ENCODE results near the gene PRTFDC1.
A peak's percentile ranks its signal among the peaks of the same experiment; 100 is the strongest.
"Not testable (repeated sequence)": the region's sequence is repeated elsewhere in the genome, so short reads cannot be mapped to it uniquely, and the experiment has no call there.

The PRTFDC1 gene

GRCh38 chr10:24844742-24845141, 107.7 kb downstream of the PRTFDC1 start:
- FAIRE-seq (no peak), DNase-seq (ENCODE audit: insufficient read length) (no peak)
- TF ChIP-seq POLR2AphosphoS5 (IDR thresholded peaks at IDR 0.05; ENCODE audit: low read depth, low read length) (no peak), POLR2A (IDR thresholded peaks at IDR 0.05; ENCODE audit: low read depth, low read length) (no peak), TAF1 (IDR thresholded peaks at IDR 0.05; ENCODE audit: borderline replicate concordance, low read depth, low read length) (no peak)

DNA sequence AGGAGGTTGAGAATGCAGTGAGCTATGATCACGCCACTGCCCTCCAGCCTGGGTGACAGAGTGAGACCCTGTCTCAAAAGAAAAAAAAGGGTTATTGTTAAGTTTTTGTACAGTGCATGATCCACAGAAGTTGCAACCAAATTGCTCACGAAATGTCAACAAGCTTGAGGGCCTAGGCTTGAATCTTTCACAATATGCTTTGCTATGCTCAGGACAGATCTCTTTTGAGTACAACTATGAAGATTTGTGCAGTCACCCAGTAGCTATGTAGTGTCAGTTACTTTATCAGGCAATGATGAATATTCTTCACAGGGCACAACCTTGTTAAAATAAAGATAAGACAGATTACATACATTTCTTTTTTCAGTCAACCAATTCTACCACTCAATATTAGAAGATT, 109.2 kb downstream of the PRTFDC1 start:
- DNase-seq (ENCODE audit: insufficient read length) (no peak), FAIRE-seq (no peak)
- no peak for TF ChIP-seq POLR2A (IDR thresholded peaks at IDR 0.05; ENCODE audit: low read depth, low read length)
- no peak for TF ChIP-seq POLR2AphosphoS5 (IDR thresholded peaks at IDR 0.05; ENCODE audit: low read depth, low read length)
- TF ChIP-seq TAF1 (IDR thresholded peaks at IDR 0.05; ENCODE audit: borderline replicate concordance, low read depth, low read length): no peak

DNA sequence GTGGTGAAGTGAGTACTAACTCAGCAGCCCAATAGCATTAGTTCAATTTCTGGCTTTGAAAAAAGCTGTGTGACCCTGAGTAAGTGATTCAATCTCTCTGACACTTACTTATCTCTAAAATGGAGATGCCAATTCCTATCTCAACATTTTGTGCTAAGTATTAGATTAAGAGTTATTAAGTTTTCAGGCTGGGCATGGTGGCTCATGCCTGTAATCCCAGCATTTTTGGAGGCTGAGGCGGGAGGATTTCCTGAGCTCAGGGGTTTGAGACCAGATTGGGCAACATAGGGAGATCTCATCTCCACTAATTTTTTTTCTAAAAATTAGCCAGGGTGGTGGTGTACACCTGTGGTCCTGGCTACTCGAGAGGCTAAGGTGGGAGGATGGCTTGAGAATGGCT, 109.5 kb downstream of the PRTFDC1 start:
- TF ChIP-seq POLR2A (IDR thresholded peaks at IDR 0.05; ENCODE audit: low read depth, low read length): no peak
- TF ChIP-seq TAF1 (IDR thresholded peaks at IDR 0.05; ENCODE audit: borderline replicate concordance, low read depth, low read length): no peak
- no peak for TF ChIP-seq POLR2AphosphoS5 (IDR thresholded peaks at IDR 0.05; ENCODE audit: low read depth, low read length)
- DNase-seq (ENCODE audit: insufficient read length): no peak
- no peak for FAIRE-seq

DNA sequence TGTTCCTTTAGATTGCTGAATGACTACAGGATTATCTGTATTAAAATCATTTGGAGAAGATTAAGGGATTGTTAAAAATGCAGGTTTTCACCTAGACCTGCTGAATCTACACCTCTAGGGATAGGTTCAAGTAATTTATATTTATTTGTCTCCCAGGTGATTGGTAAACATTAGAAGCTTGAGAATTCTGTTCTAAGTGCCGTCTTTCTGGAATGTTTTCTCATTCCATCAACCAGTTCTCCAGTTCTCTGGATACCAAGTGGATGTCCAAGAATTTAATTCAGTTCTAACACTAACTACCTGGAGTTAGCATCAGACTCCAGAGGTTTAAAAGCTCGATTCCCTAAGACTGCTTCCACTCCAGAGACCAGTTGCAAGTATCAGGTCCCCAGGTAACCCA, 110.9 kb downstream of the PRTFDC1 start:
- FAIRE-seq: no peak

DNA sequence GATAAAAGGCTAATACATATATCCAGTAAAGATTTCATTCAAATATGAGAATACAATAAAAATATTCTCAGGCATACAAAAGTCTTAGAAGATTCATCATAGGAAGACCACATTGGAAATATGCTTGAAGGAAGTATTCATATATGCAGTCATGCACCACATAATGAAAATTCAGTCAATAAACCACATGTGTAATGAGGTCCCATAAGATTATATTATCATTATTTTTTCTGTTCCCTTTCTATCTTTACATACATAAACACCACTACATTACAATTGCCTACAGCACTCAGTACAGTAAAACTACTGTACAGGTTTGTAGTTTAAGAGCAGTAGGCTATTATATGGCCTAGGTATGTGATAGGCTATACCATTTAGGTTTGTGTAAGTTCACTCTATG, 111.6 kb downstream of the PRTFDC1 start:
- FAIRE-seq (no peak), DNase-seq (ENCODE audit: insufficient read length) (no peak)
- TF ChIP-seq POLR2A (IDR thresholded peaks at IDR 0.05; ENCODE audit: low read depth, low read length) (no peak), POLR2AphosphoS5 (IDR thresholded peaks at IDR 0.05; ENCODE audit: low read depth, low read length) (no peak), TAF1 (IDR thresholded peaks at IDR 0.05; ENCODE audit: borderline replicate concordance, low read depth, low read length) (no peak)

More for the DNA sequence above, 110.9 kb downstream of the PRTFDC1 start:
- TF ChIP-seq TAF1 (IDR thresholded peaks at IDR 0.05; ENCODE audit: borderline replicate concordance, low read depth, low read length) (no peak), POLR2AphosphoS5 (IDR thresholded peaks at IDR 0.05; ENCODE audit: low read depth, low read length) (no peak), POLR2A (IDR thresholded peaks at IDR 0.05; ENCODE audit: low read depth, low read length) (no peak)
- no peak for DNase-seq (ENCODE audit: insufficient read length)

- FAIRE-seq; DNase-seq (ENCODE audit: insufficient read length): not testable (repeated sequence)
These were observed 114.6 kb downstream of the PRTFDC1 start for GRCh38 chr10:24837781-24838180.

GRCh38 chr10:24834869-24835268, 117.5 kb downstream of the PRTFDC1 start:
- no peak for DNase-seq (ENCODE audit: insufficient read length)
- no peak for TF ChIP-seq TAF1 (IDR thresholded peaks at IDR 0.05; ENCODE audit: borderline replicate concordance, low read depth, low read length)
- no peak for TF ChIP-seq POLR2A (IDR thresholded peaks at IDR 0.05; ENCODE audit: low read depth, low read length)
- no peak for TF ChIP-seq POLR2AphosphoS5 (IDR thresholded peaks at IDR 0.05; ENCODE audit: low read depth, low read length)
- no peak for FAIRE-seq

DNA sequence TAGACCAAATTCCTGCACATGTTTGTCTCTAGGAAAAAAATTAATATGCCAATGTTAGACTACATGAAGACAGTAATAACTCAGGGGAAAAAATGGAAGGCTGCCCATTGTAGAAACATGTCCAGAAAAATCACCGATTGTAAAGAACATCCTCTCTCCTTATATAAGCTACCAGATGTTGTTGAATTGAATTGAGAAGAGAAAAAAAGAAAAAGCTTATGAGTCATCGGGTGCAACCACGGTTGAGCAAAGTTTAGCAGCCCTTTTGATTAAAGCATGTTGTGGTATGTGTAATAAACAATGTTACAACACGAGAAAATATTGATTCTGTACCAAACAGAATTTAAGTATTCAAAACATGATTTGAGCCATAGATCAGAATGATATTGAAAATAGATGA, 126.4 kb downstream of the PRTFDC1 start:
- TF ChIP-seq POLR2AphosphoS5 (IDR thresholded peaks at IDR 0.05; ENCODE audit: low read depth, low read length) (no peak), TAF1 (IDR thresholded peaks at IDR 0.05; ENCODE audit: borderline replicate concordance, low read depth, low read length) (no peak), POLR2A (IDR thresholded peaks at IDR 0.05; ENCODE audit: low read depth, low read length) (no peak)
- DNase-seq (ENCODE audit: insufficient read length) (no peak), FAIRE-seq (no peak)

GRCh38 chr10:24825551-24825950, 126.9 kb downstream of the PRTFDC1 start:
- TF ChIP-seq TAF1 (IDR thresholded peaks at IDR 0.05; ENCODE audit: borderline replicate concordance, low read depth, low read length) (no peak), POLR2A (IDR thresholded peaks at IDR 0.05; ENCODE audit: low read depth, low read length) (no peak), POLR2AphosphoS5 (IDR thresholded peaks at IDR 0.05; ENCODE audit: low read depth, low read length) (no peak)
- no peak for FAIRE-seq
- no peak for DNase-seq (ENCODE audit: insufficient read length)

GRCh38 chr10:24824536-24824935, 127.9 kb downstream of the PRTFDC1 start:
- FAIRE-seq (no peak), DNase-seq (ENCODE audit: insufficient read length) (no peak)
- TF ChIP-seq TAF1 (IDR thresholded peaks at IDR 0.05; ENCODE audit: borderline replicate concordance, low read depth, low read length) (no peak), POLR2AphosphoS5 (IDR thresholded peaks at IDR 0.05; ENCODE audit: low read depth, low read length) (no peak), POLR2A (IDR thresholded peaks at IDR 0.05; ENCODE audit: low read depth, low read length) (no peak)

GRCh38 chr10:24824124-24824523, 128.3 kb downstream of the PRTFDC1 start:
- FAIRE-seq (no peak), DNase-seq (ENCODE audit: insufficient read length) (no peak)
- no peak for TF ChIP-seq POLR2AphosphoS5 (IDR thresholded peaks at IDR 0.05; ENCODE audit: low read depth, low read length)
- TF ChIP-seq TAF1 (IDR thresholded peaks at IDR 0.05; ENCODE audit: borderline replicate concordance, low read depth, low read length): no peak
- TF ChIP-seq POLR2A (IDR thresholded peaks at IDR 0.05; ENCODE audit: low read depth, low read length): no peak

DNA sequence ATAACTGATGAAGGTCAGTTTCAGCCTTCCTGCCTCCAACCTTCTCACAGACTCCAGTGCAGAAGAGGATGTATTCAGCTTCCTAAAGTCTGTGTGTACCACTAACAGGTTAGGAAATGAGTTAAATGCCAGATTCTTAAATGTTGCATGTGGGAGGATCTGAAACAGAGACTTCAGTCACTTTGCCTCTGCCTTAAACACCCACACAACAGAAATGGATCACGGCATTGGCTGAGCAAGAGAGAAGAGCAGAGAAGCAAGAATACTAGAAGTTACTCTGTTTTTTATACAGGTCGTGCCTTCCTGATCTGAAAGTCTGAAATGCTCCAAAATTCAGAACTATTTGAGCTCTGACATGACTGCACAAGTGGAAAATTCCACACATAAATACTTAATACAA, 129.8 kb downstream of the PRTFDC1 start:
- TF ChIP-seq POLR2AphosphoS5 (IDR thresholded peaks at IDR 0.05; ENCODE audit: low read depth, low read length) (no peak), POLR2A (IDR thresholded peaks at IDR 0.05; ENCODE audit: low read depth, low read length) (no peak), TAF1 (IDR thresholded peaks at IDR 0.05; ENCODE audit: borderline replicate concordance, low read depth, low read length) (no peak)
- peak; percentile 17 for DNase-seq (ENCODE audit: insufficient read length)
- peak; percentile 48 for FAIRE-seq

DNA sequence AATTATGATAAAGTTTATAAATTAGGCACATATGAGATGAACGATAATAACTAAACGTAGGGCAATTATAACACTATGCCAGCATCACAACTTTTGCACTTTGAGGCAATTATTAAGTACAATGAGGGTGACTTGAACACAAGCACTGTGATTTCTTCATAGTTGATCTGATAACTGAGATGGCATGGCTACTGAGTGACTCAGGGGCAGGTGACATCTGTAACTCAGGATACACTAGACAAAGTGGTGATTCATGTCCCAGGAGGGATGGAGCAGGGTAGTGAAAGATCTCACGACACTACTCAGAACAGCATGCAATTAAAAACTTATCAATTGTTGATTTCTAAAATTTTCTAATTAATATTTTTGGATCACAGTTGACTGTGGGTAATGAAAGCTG, 130.4 kb downstream of the PRTFDC1 start:
- TF ChIP-seq TAF1 (IDR thresholded peaks at IDR 0.05; ENCODE audit: borderline replicate concordance, low read depth, low read length) (no peak), POLR2AphosphoS5 (IDR thresholded peaks at IDR 0.05; ENCODE audit: low read depth, low read length) (no peak), POLR2A (IDR thresholded peaks at IDR 0.05; ENCODE audit: low read depth, low read length) (no peak)
- DNase-seq (ENCODE audit: insufficient read length) (no peak), FAIRE-seq (no peak)

Data from GM12892 (cell line).